Cardiac muscle cell (in vitro differentiated cells and primary cell): ENCODE measurements around the gene SLC38A6. TPM values are rescaled to one million over a fixed set of nuclear protein-coding genes. Genes with fewer than 3 reads are reported as not detected.

Experiments used
- DNase-seq, 2 donors: peaks; one replicate each; pipeline versions ENCODE4 v3.0.0 to v3.0.0-alpha.2; 2010 to 2017; ENCODE audit warnings: low read depth in 1 of 2, low spot score in 1 of 2
- H3K27ac ChIP-seq: fragments of 200-600 bp; sonication (generic); 2 replicates; pipeline ENCODE4 v1.5.1; 2016
- H3K27me3 ChIP-seq: fragments of 200-600 bp; sonication (generic); 2 replicates; pipeline ENCODE4 v1.6.0; 2016; ENCODE audit warnings: control low read depth
- H3K36me3 ChIP-seq: fragments of 200-600 bp; sonication (generic); 2 replicates; pipeline ENCODE4 v1.5.1; 2016; ENCODE audit warnings: control low read depth
- H3K4me1 ChIP-seq: fragments of 200-600 bp; sonication (generic); 2 replicates; pipeline ENCODE4 v1.8.1; 2017; ENCODE audit warnings: low read depth, mild to moderate bottlenecking, mixed run types
- H3K4me3 ChIP-seq: fragments of 200-600 bp; sonication (generic); 2 replicates; pipeline ENCODE4 v1.5.1; 2016; ENCODE audit warnings: mild to moderate bottlenecking
- H3K9me3 ChIP-seq: fragments of 200-600 bp; sonication (generic); 2 replicates; pipeline ENCODE4 v1.5.1; 2017; ENCODE audit warnings: low read depth, mild to moderate bottlenecking, control low read depth
- CTCF ChIP-seq: IDR thresholded peaks from 2 replicates; pipeline ENCODE4 v1.5.1; 2012; ENCODE audit warnings: low read depth, mild to moderate bottlenecking, low read length
- polyA plus RNA-seq: library from polyadenylated mRNA; unstranded; fragments of >200 nt; fragmentation: Nextera tagmentation; extraction: Ambion mirVana; gene quantifications from 2 replicates; pipeline ENCODE4 v1.2.1, GENCODE V29; 2016
- total RNA-seq: library from RNA; depleted of rRNA; stranded (reverse); fragments of >200 nt; gene quantifications from 2 replicates; pipeline ENCODE4 v1.2.3, GENCODE V29; 2016

Gene SLC38A6
- total and polyA plus RNA-seq, 2 experiments from 2014 or later: 5.7 to 15.1 TPM

GRCh38 chr14:61037215-61037614, 56.2 kb downstream of the SLC38A6 start:
- no peak for DNase-seq

GRCh38 chr14:61041704-61042103, 60.7 kb downstream of the SLC38A6 start:
- Histone ChIP-seq H3K4me3 (no peak overlapping the region), H3K9me3 (no peaks in the 10 kb centered on the region), H3K4me1 (no peaks in the 10 kb centered on the region), H3K27me3 (no peaks in the 10 kb centered on the region), H3K36me3 (no peaks in the 10 kb centered on the region), H3K27ac (no peak overlapping the region)
- DNase-seq: no peak
- no peak for TF ChIP-seq CTCF

More at GRCh38 chr14:61037215-61037614, 56.2 kb downstream of the SLC38A6 start:
- Histone ChIP-seq H3K4me1 (no peaks in the 10 kb centered on the region), H3K27me3 (no peaks in the 10 kb centered on the region), H3K9me3 (no peaks in the 10 kb centered on the region), H3K36me3 (no peaks in the 10 kb centered on the region), H3K27ac (no peak overlapping the region), H3K4me3 (no peak overlapping the region)
- no peak for TF ChIP-seq CTCF

- H3K9me3 ChIP-seq: no peaks in the 10 kb centered on the region
Measured at GRCh38 chr14:61042220-61042619, 61.2 kb downstream of the SLC38A6 start.

GRCh38 chr14:61043506-61043905, 62.5 kb downstream of the SLC38A6 start:
- Histone ChIP-seq H3K36me3 (no peaks in the 10 kb centered on the region), H3K9me3 (no peaks in the 10 kb centered on the region), H3K27me3 (no peaks in the 10 kb centered on the region), H3K27ac (no peak overlapping the region), H3K4me1 (no peaks in the 10 kb centered on the region), H3K4me3 (no peak overlapping the region)
- no peak for DNase-seq
- TF ChIP-seq CTCF: no peak

More at GRCh38 chr14:61042220-61042619, 61.2 kb downstream of the SLC38A6 start:
- DNase-seq: no peak
- no peak for TF ChIP-seq CTCF
- H3K36me3 ChIP-seq: no peaks in the 10 kb centered on the region
- no peaks in the 10 kb centered on the region for H3K27me3 ChIP-seq
- H3K4me1 ChIP-seq: no peaks in the 10 kb centered on the region
- H3K27ac ChIP-seq: no peak overlapping the region
- no peak overlapping the region for H3K4me3 ChIP-seq

- Histone ChIP-seq H3K4me1 (peaks cover 10% of the 10 kb centered on the region), H3K9me3 (no peaks in the 10 kb centered on the region), H3K27me3 (no peaks in the 10 kb centered on the region), H3K36me3 (no peaks in the 10 kb centered on the region), H3K27ac (no peak overlapping the region), H3K4me3 (no peak overlapping the region)
- DNase-seq: no peak
- no peak for TF ChIP-seq CTCF
Measured at GRCh38 chr14:61047021-61047420, 66.0 kb downstream of the SLC38A6 start.

GRCh38 chr14:61048640-61049039, 67.6 kb downstream of the SLC38A6 start:
- Histone ChIP-seq H3K27ac (no peak overlapping the region), H3K27me3 (no peaks in the 10 kb centered on the region), H3K36me3 (no peaks in the 10 kb centered on the region), H3K4me3 (no peak overlapping the region), H3K4me1 (peaks cover 10% of the 10 kb centered on the region), H3K9me3 (no peaks in the 10 kb centered on the region)
- TF ChIP-seq CTCF: no peak
- DNase-seq: no peak
